ENCODE results near the gene FOSB.

DNA sequence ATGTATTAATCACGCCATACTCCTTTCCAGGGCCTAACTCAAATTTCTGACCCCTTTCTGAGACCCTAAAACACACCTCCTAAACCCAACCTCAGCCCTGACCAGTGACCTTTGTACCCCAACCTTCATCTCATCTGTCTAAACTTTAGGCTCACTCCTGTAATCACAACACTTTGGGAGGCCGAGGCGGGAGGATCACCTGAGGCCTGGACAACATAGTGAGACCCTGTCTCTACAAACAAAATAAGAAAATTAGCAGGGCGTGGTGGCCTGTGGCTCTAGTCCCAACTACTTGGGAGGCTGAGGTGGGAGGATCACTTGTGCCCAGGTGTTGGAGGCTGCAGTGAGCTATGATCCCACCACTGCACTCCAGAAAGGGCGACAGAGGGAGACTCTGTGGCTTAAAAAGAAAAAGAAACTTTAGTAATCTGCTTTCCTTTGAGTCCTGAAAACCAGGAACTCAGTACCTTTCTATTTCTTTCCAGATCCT lies 24.4 kb downstream of the FOSB start:
- TF ChIP-seq CTCF (IDR thresholded peaks at IDR 0.05): no peak
- TF ChIP-seq POLR2A (IDR thresholded peaks at IDR 0.05): no peak

Measured in prostate gland (tissue), 2 donors.